Measurements from ENCODE around the gene DNAH3.
"Not testable (repeated sequence)": the region's sequence is repeated elsewhere in the genome, so short reads cannot be mapped to it uniquely, and the experiment has no call there.

The DNAH3 gene

GRCh38 chr16:20949660-20950059 lies 201.0 kb downstream of the DNAH3 start:
- H3K36me3 ChIP-seq (ENCODE audit: control insufficient read depth, insufficient read depth, low read length), result no peaks in the 10 kb centered on the region
- no peaks in the 10 kb centered on the region for H3K9me3 ChIP-seq (ENCODE audit: control insufficient read depth, low read length)
- WGBS, 2 experiments, result 92 to 97% methylated on average over 3 of the region's 3 CpGs
- no peak overlapping the region for H3K27ac ChIP-seq (ENCODE audit: insufficient read depth, low read depth, low read length, poor library complexity, severe bottlenecking)
- no peak overlapping the region for H3K4me3 ChIP-seq (ENCODE audit: insufficient read depth, low read depth, low read length)
- H3K27me3 ChIP-seq (ENCODE audit: control insufficient read depth, insufficient read depth, low read length, poor library complexity, severe bottlenecking), result no peaks in the 10 kb centered on the region
- H3K4me1 ChIP-seq (ENCODE audit: control insufficient read depth, insufficient read depth, low read length), result no peaks in the 10 kb centered on the region

DNA sequence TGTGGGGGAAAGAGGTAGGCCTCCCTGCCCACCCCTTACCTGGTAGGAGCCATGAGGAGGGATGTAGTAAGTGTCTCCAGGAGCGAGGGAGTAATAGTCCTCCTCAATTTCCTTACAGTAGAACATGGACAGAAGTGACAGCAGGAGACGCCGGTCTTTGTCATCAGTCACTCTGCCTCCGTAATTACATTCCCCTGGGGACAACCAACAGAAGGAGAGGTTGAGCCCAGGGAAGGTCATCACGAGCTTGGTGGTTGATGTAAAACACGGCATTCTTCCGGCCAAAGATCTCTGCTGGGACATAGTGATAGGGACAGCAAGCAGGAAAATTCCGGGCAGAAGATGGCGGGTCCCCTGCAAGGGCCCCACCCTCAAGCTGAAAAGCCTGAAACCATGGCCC lies 202.2 kb downstream of the DNAH3 start:
- no peak overlapping the region for H3K27ac ChIP-seq (ENCODE audit: insufficient read depth, low read depth, low read length, poor library complexity, severe bottlenecking)
- H3K9me3 ChIP-seq (ENCODE audit: control insufficient read depth, low read length), result no peaks in the 10 kb centered on the region
- H3K4me1 ChIP-seq (ENCODE audit: control insufficient read depth, insufficient read depth, low read length), result no peaks in the 10 kb centered on the region
- 91 to 92% methylated on average over 9 of the region's 9 CpGs for WGBS, 2 experiments
- no peaks in the 10 kb centered on the region for H3K36me3 ChIP-seq (ENCODE audit: control insufficient read depth, insufficient read depth, low read length)
- no peaks in the 10 kb centered on the region for H3K27me3 ChIP-seq (ENCODE audit: control insufficient read depth, insufficient read depth, low read length, poor library complexity, severe bottlenecking)
- no peak overlapping the region for H3K4me3 ChIP-seq (ENCODE audit: insufficient read depth, low read depth, low read length)

DNA sequence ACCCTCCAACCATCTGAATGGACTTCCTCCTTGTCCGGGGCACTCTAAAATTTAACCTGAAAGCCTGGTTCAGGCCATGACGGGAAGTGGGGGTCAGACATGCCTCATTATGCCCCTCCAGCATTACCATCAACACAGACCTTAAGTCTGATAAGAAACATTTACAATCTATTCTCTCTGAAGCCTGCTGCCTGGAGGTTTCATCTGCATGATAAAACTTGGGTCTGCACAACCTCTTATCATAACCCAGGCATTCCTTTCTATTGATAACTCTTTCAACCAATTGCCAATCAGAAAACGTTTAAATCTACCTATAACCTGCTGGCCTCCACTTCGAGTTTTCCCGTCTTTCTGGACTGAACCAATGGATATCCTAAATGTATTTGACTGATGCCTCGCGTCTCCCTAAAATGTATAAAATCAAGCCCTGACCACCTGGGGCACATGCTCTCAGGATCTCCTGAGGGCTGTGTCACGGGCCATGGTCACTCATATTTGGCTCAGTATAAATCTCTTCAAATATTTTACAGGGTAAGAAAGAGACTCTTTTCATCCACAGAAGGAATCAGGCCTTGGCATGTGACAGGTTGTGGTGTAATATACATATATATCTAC lies 204.5 kb downstream of the DNAH3 start:
- WGBS, 2 experiments, result 86 to 89% methylated on average over 8 of the region's 8 CpGs
- Histone ChIP-seq H3K27ac (ENCODE audit: insufficient read depth, low read depth, low read length, poor library complexity, severe bottlenecking) (no peak overlapping the region), H3K9me3 (ENCODE audit: control insufficient read depth, low read length) (no peaks in the 10 kb centered on the region), H3K4me3 (ENCODE audit: insufficient read depth, low read depth, low read length) (no peak overlapping the region), H3K36me3 (ENCODE audit: control insufficient read depth, insufficient read depth, low read length) (no peaks in the 10 kb centered on the region), H3K4me1 (ENCODE audit: control insufficient read depth, insufficient read depth, low read length) (no peaks in the 10 kb centered on the region), H3K27me3 (ENCODE audit: control insufficient read depth, insufficient read depth, low read length, poor library complexity, severe bottlenecking) (no peaks in the 10 kb centered on the region)

- H3K4me3 ChIP-seq (ENCODE audit: insufficient read depth, low read depth, low read length); H3K4me1 ChIP-seq (ENCODE audit: control insufficient read depth, insufficient read depth, low read length); H3K9me3 ChIP-seq (ENCODE audit: control insufficient read depth, low read length); H3K27ac ChIP-seq (ENCODE audit: insufficient read depth, low read depth, low read length, poor library complexity, severe bottlenecking); H3K36me3 ChIP-seq (ENCODE audit: control insufficient read depth, insufficient read depth, low read length); H3K27me3 ChIP-seq (ENCODE audit: control insufficient read depth, insufficient read depth, low read length, poor library complexity, severe bottlenecking): not testable (repeated sequence)
- WGBS, 2 experiments, result 92% methylated on average over 11 of the region's 11 CpGs
These were observed 205.1 kb downstream of the DNAH3 start for GRCh38 chr16:20945575-20945875.

DNA sequence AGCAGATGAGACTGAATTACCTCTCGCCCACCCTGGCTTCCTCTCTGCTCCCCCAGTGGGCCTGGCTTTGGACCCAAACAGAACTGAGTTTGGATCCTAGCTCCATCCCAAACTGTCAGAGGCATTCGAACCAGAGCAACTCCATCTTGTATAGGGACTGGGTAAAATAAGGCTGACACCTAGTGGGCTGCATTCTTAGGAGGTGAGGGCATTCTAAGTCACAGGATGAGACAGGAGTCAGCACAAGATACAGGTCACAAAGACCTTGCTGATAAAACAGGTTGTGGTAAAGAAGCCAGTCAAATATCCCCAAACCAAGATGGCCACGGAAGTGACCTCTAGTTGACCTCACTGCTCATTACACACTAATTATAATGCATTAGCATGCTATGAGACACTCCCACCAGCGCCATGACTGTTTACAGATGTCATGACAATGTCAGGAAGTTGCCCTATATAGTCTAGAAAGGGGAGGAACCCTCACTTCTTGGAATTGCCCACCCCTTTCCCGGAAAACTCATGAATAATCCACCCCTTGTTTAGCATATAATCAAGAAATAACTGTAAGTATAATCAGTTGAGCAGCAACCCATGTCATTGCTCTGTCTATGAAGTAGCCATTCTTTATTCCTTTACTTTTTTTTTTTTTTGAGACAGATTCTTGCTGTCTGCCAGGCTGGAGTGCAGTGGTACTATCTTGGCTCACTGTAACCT lies 205.6 kb downstream of the DNAH3 start:
- Histone ChIP-seq H3K27me3 (ENCODE audit: control insufficient read depth, insufficient read depth, low read length, poor library complexity, severe bottlenecking) (no peaks in the 10 kb centered on the region), H3K4me3 (ENCODE audit: insufficient read depth, low read depth, low read length) (no peak overlapping the region), H3K36me3 (ENCODE audit: control insufficient read depth, insufficient read depth, low read length) (no peaks in the 10 kb centered on the region), H3K9me3 (ENCODE audit: control insufficient read depth, low read length) (no peaks in the 10 kb centered on the region), H3K4me1 (ENCODE audit: control insufficient read depth, insufficient read depth, low read length) (no peaks in the 10 kb centered on the region), H3K27ac (ENCODE audit: insufficient read depth, low read depth, low read length, poor library complexity, severe bottlenecking) (no peak overlapping the region)
- WGBS, 2 experiments, result 91% methylated on average over 5 of the region's 5 CpGs

GRCh38 chr16:20942256-20942655 lies 208.4 kb downstream of the DNAH3 start:
- Histone ChIP-seq H3K36me3 (ENCODE audit: control insufficient read depth, insufficient read depth, low read length) (no peaks in the 10 kb centered on the region), H3K4me1 (ENCODE audit: control insufficient read depth, insufficient read depth, low read length) (no peaks in the 10 kb centered on the region), H3K27me3 (ENCODE audit: control insufficient read depth, insufficient read depth, low read length, poor library complexity, severe bottlenecking) (no peaks in the 10 kb centered on the region), H3K27ac (ENCODE audit: insufficient read depth, low read depth, low read length, poor library complexity, severe bottlenecking) (no peak overlapping the region), H3K9me3 (ENCODE audit: control insufficient read depth, low read length) (no peaks in the 10 kb centered on the region), H3K4me3 (ENCODE audit: insufficient read depth, low read depth, low read length) (no peak overlapping the region)
- WGBS, 2 experiments, result 90 to 91% methylated on average over 3 to 4 of the region's 4 CpGs

GRCh38 chr16:20941636-20941926 lies 209.1 kb downstream of the DNAH3 start:
- Histone ChIP-seq H3K36me3 (ENCODE audit: control insufficient read depth, insufficient read depth, low read length) (no peaks in the 10 kb centered on the region), H3K4me1 (ENCODE audit: control insufficient read depth, insufficient read depth, low read length) (no peaks in the 10 kb centered on the region), H3K27me3 (ENCODE audit: control insufficient read depth, insufficient read depth, low read length, poor library complexity, severe bottlenecking) (no peaks in the 10 kb centered on the region), H3K4me3 (ENCODE audit: insufficient read depth, low read depth, low read length) (no peak overlapping the region), H3K27ac (ENCODE audit: insufficient read depth, low read depth, low read length, poor library complexity, severe bottlenecking) (no peak overlapping the region), H3K9me3 (ENCODE audit: control insufficient read depth, low read length) (no peaks in the 10 kb centered on the region)
- 90 to 97% methylated on average over 6 of the region's 6 CpGs for WGBS, 2 experiments

GRCh38 chr16:20940871-20941635 lies 209.6 kb downstream of the DNAH3 start:
- Histone ChIP-seq H3K9me3 (ENCODE audit: control insufficient read depth, low read length) (no peaks in the 10 kb centered on the region), H3K27me3 (ENCODE audit: control insufficient read depth, insufficient read depth, low read length, poor library complexity, severe bottlenecking) (no peaks in the 10 kb centered on the region), H3K4me3 (ENCODE audit: insufficient read depth, low read depth, low read length) (no peak overlapping the region), H3K27ac (ENCODE audit: insufficient read depth, low read depth, low read length, poor library complexity, severe bottlenecking) (no peak overlapping the region), H3K36me3 (ENCODE audit: control insufficient read depth, insufficient read depth, low read length) (no peaks in the 10 kb centered on the region), H3K4me1 (ENCODE audit: control insufficient read depth, insufficient read depth, low read length) (no peaks in the 10 kb centered on the region)
- WGBS, 2 experiments, result 91 to 92% methylated on average over 6 of the region's 6 CpGs

DNA sequence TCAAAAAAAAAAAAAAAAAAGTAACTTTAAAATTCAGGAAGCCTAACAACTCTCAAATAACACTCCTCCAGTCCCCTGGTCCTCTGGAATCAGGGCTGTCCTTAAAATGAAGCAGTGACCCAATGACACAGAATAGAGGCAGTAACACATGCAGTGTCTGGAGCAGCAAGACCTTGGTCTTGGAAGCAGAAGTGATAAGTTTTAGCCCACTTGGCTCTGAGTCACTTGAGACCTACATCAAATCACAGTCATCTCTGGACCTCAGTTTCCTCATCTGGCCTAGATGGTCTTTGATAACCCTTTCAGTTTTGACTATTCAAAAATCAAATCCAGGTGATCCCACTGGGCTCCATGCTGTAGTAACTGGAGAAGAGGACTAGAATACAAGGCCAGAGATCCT lies 211.0 kb downstream of the DNAH3 start:
- Histone ChIP-seq H3K4me3 (ENCODE audit: insufficient read depth, low read depth, low read length) (no peak overlapping the region), H3K4me1 (ENCODE audit: control insufficient read depth, insufficient read depth, low read length) (no peaks in the 10 kb centered on the region), H3K9me3 (ENCODE audit: control insufficient read depth, low read length) (no peaks in the 10 kb centered on the region), H3K27ac (ENCODE audit: insufficient read depth, low read depth, low read length, poor library complexity, severe bottlenecking) (no peak overlapping the region), H3K27me3 (ENCODE audit: control insufficient read depth, insufficient read depth, low read length, poor library complexity, severe bottlenecking) (no peaks in the 10 kb centered on the region), H3K36me3 (ENCODE audit: control insufficient read depth, insufficient read depth, low read length) (no peaks in the 10 kb centered on the region)

- WGBS, 2 experiments, result 93 to 96% methylated on average over 2 of the region's 2 CpGs
- no peaks in the 10 kb centered on the region for H3K4me1 ChIP-seq (ENCODE audit: control insufficient read depth, insufficient read depth, low read length)
- H3K9me3 ChIP-seq (ENCODE audit: control insufficient read depth, low read length), result no peaks in the 10 kb centered on the region
- no peaks in the 10 kb centered on the region for H3K27me3 ChIP-seq (ENCODE audit: control insufficient read depth, insufficient read depth, low read length, poor library complexity, severe bottlenecking)
- H3K27ac ChIP-seq (ENCODE audit: insufficient read depth, low read depth, low read length, poor library complexity, severe bottlenecking), result no peak overlapping the region
- H3K4me3 ChIP-seq (ENCODE audit: insufficient read depth, low read depth, low read length), result no peak overlapping the region
- no peaks in the 10 kb centered on the region for H3K36me3 ChIP-seq (ENCODE audit: control insufficient read depth, insufficient read depth, low read length)
These were observed 212.2 kb downstream of the DNAH3 start for GRCh38 chr16:20938426-20938825.
